Heart left ventricle (tissue), 16 donors: ENCODE results near the gene PPHLN1. TPM values are rescaled to one million over a fixed set of nuclear protein-coding genes. Genes with fewer than 3 reads are reported as not detected.

Source experiments
- ATAC-seq, 4 donors: fragments of 200-7000 bp; cut with Tn5 transposase; one replicate each; pipeline ENCODE4 v1.9.1; 2020 to 2022; ENCODE audit warnings: moderate library complexity in 4 of 4, mild to moderate bottlenecking in 3 of 4, moderate number of reproducible peaks in 1 of 4
- DNase-seq, 5 donors: peaks; one replicate each; pipeline ENCODE4 v3.0.0-alpha.2; 2020
- H3K27ac ChIP-seq, 12 donors: fragments of 200-600 bp; sonication (generic) in 4 of 12; one replicate each; pipeline versions ENCODE4 v1.5.0 to v1.8.0; 2016 to 2022; ENCODE audit warnings: mild to moderate bottlenecking in 2 of 12
- H3K27me3 ChIP-seq, 9 donors: fragments of 200-600 bp; sonication (generic) in 2 of 9; one replicate each; pipeline versions ENCODE4 v1.5.1 to v1.8.0; 2016 to 2022; ENCODE audit warnings: mild to moderate bottlenecking in 3 of 9
- H3K36me3 ChIP-seq, 9 donors: fragments of 200-600 bp; sonication (generic) in 2 of 9; one replicate each; pipeline versions ENCODE4 v1.5.0 to v1.8.0; 2018 to 2022; ENCODE audit warnings: mild to moderate bottlenecking in 2 of 9
- H3K4me1 ChIP-seq, 12 donors: fragments of 200-600 bp; sonication (generic) in 4 of 12; one replicate each; pipeline versions ENCODE4 v1.5.0 to v1.8.0; 2016 to 2022; ENCODE audit warnings: mild to moderate bottlenecking in 3 of 12
- H3K4me3 ChIP-seq, 12 donors: fragments of 200-600 bp; sonication (generic) in 4 of 12; one replicate each; pipeline versions ENCODE4 v1.5.0 to v1.8.0; 2017 to 2022; ENCODE audit warnings: mild to moderate bottlenecking in 9 of 12, moderate library complexity in 4 of 12
- H3K9me3 ChIP-seq, 12 donors: fragments of 200-600 bp; sonication (generic) in 4 of 12; one replicate each; pipeline versions ENCODE4 v1.5.0 to v1.8.0; 2016 to 2022; ENCODE audit warnings: mild to moderate bottlenecking in 1 of 12
- POLR2A ChIP-seq, 2 donors: fragments of 450-650 bp; IDR thresholded peaks; one replicate each; pipeline ENCODE4 v1.6.1; 2017; ENCODE audit warnings: antibody characterized with exemption in 2 of 2, mild to moderate bottlenecking in 2 of 2, moderate library complexity in 2 of 2
- WGBS, 4 donors: extraction: QIAGEN DNeasy Blood & Tissue Kit in 2 of 4; methylation state at CpG; one replicate each; pipeline versions ENCODE4 v1.1.5 to v1.1.7; 2013 to 2018; 5-methylcytosine and 5-hydroxymethylcytosine counted together
- intact Hi-C, 10 donors: fragments of 100-400 bp; cut with DNase I; formaldehyde crosslinking; loops; one replicate each; pipeline versions ENCODE4 v1.11.1 to v1.14.2; 2022
- polyA plus RNA-seq, 2 donors: library from polyadenylated mRNA; stranded (reverse); fragments of 200-250 nt; gene quantifications; one replicate each; pipeline ENCODE4 v1.2.3, GENCODE V29; 2013
- total RNA-seq, 9 donors: library from RNA; depleted of rRNA in 2 of 9; stranded (reverse); fragments of >200 nt in 2 of 9; fragmentation: NEBNext Ultra II Directional in 3 of 9; extraction: Animal tissue kit (Norgen Biotek cat#: 25700) in 3 of 9; gene quantifications; one replicate each; pipeline versions ENCODE4 v1.1.0 to v1.2.4, GENCODE V29; 2016 to 2023
- TF ChIP-seq, protein P1 (sequence below), 12 donors: fragments of 200-600 bp; sonication (generic) in 4 of 12; IDR thresholded peaks; one replicate each; pipeline versions ENCODE4 v1.5.0 to v1.8.0; 2018 to 2022; ENCODE audit warnings: antibody characterized with exemption in 12 of 12, mild to moderate bottlenecking in 5 of 12
- donor health status: ischemic (EF 13 %, LVEDD 7.1; RV severe dilation, severe dysfunction).
- donor health status: healthy with polysubstance abuse.
- donor health status: DM: no; HTN: yes; CAD: no.
- donor health status: DM: no; HTN: no; CAD: no.
- donor health status: ischemic (EF 25% LVEDD 6.9; RV normal size, moderate dysfunction).
- donor health status: ischemic (EF 25% LVEDD 5.7; RV mildly dilated, moderate dysfunction).
- donor health status: healthy.
- donor health status: DM: yes; HTN: yes; CAD: no.
- donor health status: ischemic (EF 35%, LVEDD 5.7; RV mildly dilated, moderate dysfunction).
- donor health status: nonischemic (EF 11% LVEDD 7.7; RV severe dilation, severe dysfunction).
- donor health status: DM: yes; HTN: yes; CAD: no.
- donor health status: PGD.
- donor health status: ischemic (EF 29% LVEDD 5.4; RV normal size, mild dysfunction).
- donor health status: nonischemic (EF 23%, LVEDD 6.1; RV moderate dilation, normal function).

Gene PPHLN1
- total and polyA plus RNA-seq, 11 donors = 21.4 to 41.1 (median 35.6) TPM

- H3K9me3 ChIP-seq = no peaks in the 10 kb centered on the region
- peak overlapping the region in 8 of 12 donors; percentile 11 to 35 (median 22) for H3K27ac ChIP-seq
- peaks cover 0 to 28% (median 12%) of the 10 kb centered on the region in 12 donors for H3K4me1 ChIP-seq
- intact Hi-C loops = no loop called here
- no peaks in the 10 kb centered on the region for H3K27me3 ChIP-seq
- TF ChIP-seq, protein P1, sequence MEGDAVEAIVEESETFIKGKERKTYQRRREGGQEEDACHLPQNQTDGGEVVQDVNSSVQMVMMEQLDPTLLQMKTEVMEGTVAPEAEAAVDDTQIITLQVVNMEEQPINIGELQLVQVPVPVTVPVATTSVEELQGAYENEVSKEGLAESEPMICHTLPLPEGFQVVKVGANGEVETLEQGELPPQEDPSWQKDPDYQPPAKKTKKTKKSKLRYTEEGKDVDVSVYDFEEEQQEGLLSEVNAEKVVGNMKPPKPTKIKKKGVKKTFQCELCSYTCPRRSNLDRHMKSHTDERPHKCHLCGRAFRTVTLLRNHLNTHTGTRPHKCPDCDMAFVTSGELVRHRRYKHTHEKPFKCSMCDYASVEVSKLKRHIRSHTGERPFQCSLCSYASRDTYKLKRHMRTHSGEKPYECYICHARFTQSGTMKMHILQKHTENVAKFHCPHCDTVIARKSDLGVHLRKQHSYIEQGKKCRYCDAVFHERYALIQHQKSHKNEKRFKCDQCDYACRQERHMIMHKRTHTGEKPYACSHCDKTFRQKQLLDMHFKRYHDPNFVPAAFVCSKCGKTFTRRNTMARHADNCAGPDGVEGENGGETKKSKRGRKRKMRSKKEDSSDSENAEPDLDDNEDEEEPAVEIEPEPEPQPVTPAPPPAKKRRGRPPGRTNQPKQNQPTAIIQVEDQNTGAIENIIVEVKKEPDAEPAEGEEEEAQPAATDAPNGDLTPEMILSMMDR (IDR thresholded peaks at IDR 0.05) = no peak
- TF ChIP-seq POLR2A (IDR thresholded peaks at IDR 0.05) = no peak
- H3K36me3 ChIP-seq = peaks cover 0 to 4% (median 0%) of the 10 kb centered on the region in 9 donors
- H3K4me3 ChIP-seq = no peak overlapping the region
- ATAC-seq (no peak), DNase-seq (no peak)
- WGBS, 4 donors = 86 to 93% (median 89%) methylated on average over 1 of the region's 1 CpG
These were observed 96.8 kb downstream of the PPHLN1 start for GRCh38 chr12:42422785-42423184.

GRCh38 chr12:42426746-42427145, 100.8 kb downstream of the PPHLN1 start:
- 55 to 71% (median 61%) methylated on average over 6 of the region's 6 CpGs for WGBS, 4 donors
- Histone ChIP-seq H3K27me3 (no peaks in the 10 kb centered on the region), H3K9me3 (no peaks in the 10 kb centered on the region), H3K36me3 (peaks cover 0 to 6% (median 0%) of the 10 kb centered on the region in 9 donors), H3K4me1 (peaks cover 0 to 18% (median 12%) of the 10 kb centered on the region in 12 donors), H3K4me3 (no peak overlapping the region), H3K27ac (peak overlapping the region in 1 of 12 donors; percentile 1)
- no peak for DNase-seq
- TF ChIP-seq, protein P1 (IDR thresholded peaks at IDR 0.05) = no peak
- TF ChIP-seq POLR2A (IDR thresholded peaks at IDR 0.05) = no peak
- intact Hi-C loops = no loop called here
- ATAC-seq = peak in 2 of 4 donors; percentile 61 to 63

DNA sequence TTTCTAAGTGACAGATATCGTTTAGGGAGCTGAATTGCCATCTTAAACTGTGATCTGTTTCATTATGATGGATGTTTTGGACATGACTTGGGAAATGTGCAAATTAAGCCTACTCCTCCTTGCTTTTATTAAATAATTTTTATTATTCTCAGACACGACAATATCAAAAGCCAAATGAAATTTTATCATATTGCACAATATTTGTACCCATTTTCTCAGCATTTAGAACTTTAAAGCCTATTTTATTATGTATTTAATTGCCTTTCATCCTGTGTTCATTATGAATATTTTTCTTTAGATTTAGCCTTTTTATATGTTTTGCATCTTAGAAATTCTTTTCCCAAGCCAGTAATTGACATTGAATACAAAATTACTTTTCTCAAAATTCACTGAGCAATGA, 102.9 kb downstream of the PPHLN1 start:
- ATAC-seq (no peak), DNase-seq (no peak)
- Histone ChIP-seq H3K4me3 (no peak overlapping the region), H3K4me1 (no peaks in the 10 kb centered on the region), H3K27ac (no peak overlapping the region), H3K36me3 (peaks cover 0 to 14% (median 6%) of the 10 kb centered on the region in 9 donors), H3K9me3 (no peaks in the 10 kb centered on the region), H3K27me3 (no peaks in the 10 kb centered on the region)
- WGBS, 4 donors = 72 to 97% (median 85%) methylated on average over 2 of the region's 2 CpGs
- intact Hi-C loops = no loop called here
- TF ChIP-seq, protein P1 (IDR thresholded peaks at IDR 0.05) = no peak

GRCh38 chr12:42432517-42433140, 106.7 kb downstream of the PPHLN1 start:
- WGBS, 4 donors = 96 to 97% (median 96%) methylated on average over 5 of the region's 5 CpGs
- Histone ChIP-seq H3K9me3 (no peaks in the 10 kb centered on the region), H3K4me3 (no peak overlapping the region), H3K27ac (no peak overlapping the region), H3K27me3 (no peaks in the 10 kb centered on the region), H3K36me3 (peaks cover 0 to 14% (median 6%) of the 10 kb centered on the region in 9 donors), H3K4me1 (no peaks in the 10 kb centered on the region)
- ATAC-seq (no peak), DNase-seq (no peak)
- intact Hi-C loops = no loop called here
- TF ChIP-seq POLR2A (IDR thresholded peaks at IDR 0.05) = no peak
- TF ChIP-seq, protein P1 (IDR thresholded peaks at IDR 0.05) = no peak
